Hepatocyte (in vitro differentiated cells): Measurements from ENCODE around the gene DLX1. TPM values are rescaled to one million over a fixed set of nuclear protein-coding genes. Genes with fewer than 3 reads are reported as not detected.
"Not testable (repeated sequence)": the region's sequence is repeated elsewhere in the genome, so short reads cannot be mapped to it uniquely, and the experiment has no call there.

Source experiments
- DNase-seq: peaks from one replicate; pipeline ENCODE4 v3.0.0-alpha.2; 2016; ENCODE audit warnings: low spot score
- H2AFZ ChIP-seq: fragments of 200-600 bp; sonication (generic); 2 replicates; pipeline ENCODE4 v1.6.0; 2016; ENCODE audit warnings: antibody characterized with exemption, mild to moderate bottlenecking
- H3K27ac ChIP-seq: fragments of 200-600 bp; sonication (generic); 2 replicates; pipeline ENCODE4 v1.5.1; 2016; ENCODE audit warnings: mild to moderate bottlenecking
- H3K27me3 ChIP-seq: fragments of 200-600 bp; sonication (generic); 2 replicates; pipeline ENCODE4 v1.6.1; 2016
- H3K36me3 ChIP-seq: fragments of 200-600 bp; sonication (generic); replicated peaks from 2 replicates; pipeline ENCODE4 v1.5.1; 2016; ENCODE audit warnings: low read depth; ENCODE audit not compliant: insufficient read depth
- H3K4me1 ChIP-seq: fragments of 200-600 bp; sonication (generic); 2 replicates; pipeline ENCODE4 v1.5.1; 2016; ENCODE audit warnings: mild to moderate bottlenecking, moderate library complexity; ENCODE audit not compliant: insufficient read depth
- H3K4me2 ChIP-seq: fragments of 200-600 bp; sonication (generic); 2 replicates; pipeline ENCODE4 v1.6.0; 2016
- H3K4me3 ChIP-seq: fragments of 200-600 bp; sonication (generic); 2 replicates; pipeline ENCODE4 v1.5.1; 2016; ENCODE audit warnings: mild to moderate bottlenecking
- H3K79me2 ChIP-seq: fragments of 200-600 bp; sonication (generic); 2 replicates; pipeline ENCODE4 v1.6.0; 2017; ENCODE audit warnings: mild to moderate bottlenecking
- H3K9me2 ChIP-seq: fragments of 200-600 bp; sonication (generic); replicated peaks from 2 replicates; pipeline ENCODE4 v1.6.0; 2017; ENCODE audit warnings: mild to moderate bottlenecking; ENCODE audit not compliant: insufficient read depth
- H3K9me3 ChIP-seq: fragments of 200-600 bp; sonication (generic); 2 replicates; pipeline ENCODE4 v1.5.1; 2016; ENCODE audit warnings: low read depth, mild to moderate bottlenecking
- H4K20me1 ChIP-seq: fragments of 200-600 bp; sonication (generic); 2 replicates; pipeline ENCODE4 v1.6.0; 2016; ENCODE audit warnings: mild to moderate bottlenecking; ENCODE audit not compliant: insufficient read depth, poor library complexity, severe bottlenecking
- EZH2 ChIP-seq: fragments of 200-600 bp; sonication (generic); IDR thresholded peaks from 2 replicates; pipeline ENCODE4 v1.6.1; 2016; ENCODE audit warnings: antibody characterized with exemption, mild to moderate bottlenecking, borderline replicate concordance
- EZH2phosphoT487 ChIP-seq: fragments of 200-600 bp; sonication (generic); IDR thresholded peaks from one replicate; pipeline ENCODE4 v1.6.1; 2018; ENCODE audit warnings: antibody characterized with exemption, mild to moderate bottlenecking, low read depth, moderate library complexity; ENCODE audit not compliant: unreplicated experiment, severe bottlenecking
- WGBS: methylation state at CpG from one replicate; pipeline ENCODE4 v1.1.6; 2016; ENCODE audit warnings: low lambda C conversion rate; ENCODE audit errors: missing lambda C conversion rate; 5-methylcytosine and 5-hydroxymethylcytosine counted together
- polyA plus RNA-seq: library from polyadenylated mRNA; unstranded; fragments of >200 nt; fragmentation: Nextera tagmentation; extraction: Ambion mirVana; gene quantifications from 2 replicates; pipeline ENCODE4 v1.2.1, GENCODE V29; 2016
- total RNA-seq: library from RNA; depleted of rRNA; stranded (reverse); fragments of >200 nt; gene quantifications from 2 replicates; pipeline ENCODE4 v1.2.3, GENCODE V29; 2014
- TF ChIP-seq, protein P1 (sequence below): fragments of 200-600 bp; sonication (generic); IDR thresholded peaks from 2 replicates; pipeline ENCODE4 v1.5.1; 2016; ENCODE audit warnings: antibody characterized with exemption, mild to moderate bottlenecking; ENCODE audit not compliant: poor library complexity

Gene DLX1
- total and polyA plus RNA-seq, 2 experiments from 2014 or later, result not detected

GRCh38 chr2:172135446-172135845, 50.1 kb downstream of the DLX1 start:
- Histone ChIP-seq H3K9me3 (no peaks in the 10 kb centered on the region), H3K36me3 (no peaks in the 10 kb centered on the region), H3K4me1 (no peaks in the 10 kb centered on the region), H3K79me2 (no peaks in the 10 kb centered on the region), H4K20me1 (no peaks in the 10 kb centered on the region), H3K4me2 (no peak overlapping the region), H3K27me3 (no peaks in the 10 kb centered on the region), H3K4me3 (no peak overlapping the region), H3K27ac (no peak overlapping the region), H3K9me2 (no peaks in the 10 kb centered on the region), H2AFZ (no peak overlapping the region)
- DNase-seq, result no peak
- TF ChIP-seq EZH2phosphoT487, result no peak
- TF ChIP-seq, protein P1, sequence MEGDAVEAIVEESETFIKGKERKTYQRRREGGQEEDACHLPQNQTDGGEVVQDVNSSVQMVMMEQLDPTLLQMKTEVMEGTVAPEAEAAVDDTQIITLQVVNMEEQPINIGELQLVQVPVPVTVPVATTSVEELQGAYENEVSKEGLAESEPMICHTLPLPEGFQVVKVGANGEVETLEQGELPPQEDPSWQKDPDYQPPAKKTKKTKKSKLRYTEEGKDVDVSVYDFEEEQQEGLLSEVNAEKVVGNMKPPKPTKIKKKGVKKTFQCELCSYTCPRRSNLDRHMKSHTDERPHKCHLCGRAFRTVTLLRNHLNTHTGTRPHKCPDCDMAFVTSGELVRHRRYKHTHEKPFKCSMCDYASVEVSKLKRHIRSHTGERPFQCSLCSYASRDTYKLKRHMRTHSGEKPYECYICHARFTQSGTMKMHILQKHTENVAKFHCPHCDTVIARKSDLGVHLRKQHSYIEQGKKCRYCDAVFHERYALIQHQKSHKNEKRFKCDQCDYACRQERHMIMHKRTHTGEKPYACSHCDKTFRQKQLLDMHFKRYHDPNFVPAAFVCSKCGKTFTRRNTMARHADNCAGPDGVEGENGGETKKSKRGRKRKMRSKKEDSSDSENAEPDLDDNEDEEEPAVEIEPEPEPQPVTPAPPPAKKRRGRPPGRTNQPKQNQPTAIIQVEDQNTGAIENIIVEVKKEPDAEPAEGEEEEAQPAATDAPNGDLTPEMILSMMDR, result no peak
- TF ChIP-seq EZH2, result no peak
- 97% methylated on average over 4 of the region's 4 CpGs for WGBS

DNA sequence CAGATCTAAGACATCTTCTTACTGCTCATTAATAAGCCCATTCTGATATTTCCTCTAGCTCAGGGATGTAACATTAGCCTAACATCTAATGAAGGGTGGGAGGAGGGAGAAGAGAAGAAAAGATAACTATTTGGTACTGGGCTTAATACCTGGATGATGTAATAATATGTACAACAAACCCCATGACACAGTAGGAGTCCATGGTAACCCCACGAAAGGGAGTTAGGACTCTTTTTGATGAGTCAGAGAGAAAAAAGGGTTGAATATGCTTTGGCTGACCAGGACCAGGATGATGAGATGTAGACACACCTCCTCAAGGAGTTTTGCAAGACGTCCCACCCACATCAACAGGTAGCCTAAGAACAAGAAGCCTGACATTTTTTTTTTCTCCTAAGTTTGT, 51.8 kb downstream of the DLX1 start:
- Histone ChIP-seq H3K9me2 (no peaks in the 10 kb centered on the region), H3K4me1 (no peaks in the 10 kb centered on the region), H3K27me3 (no peaks in the 10 kb centered on the region), H3K36me3 (no peaks in the 10 kb centered on the region), H3K27ac (no peak overlapping the region), H3K79me2 (no peaks in the 10 kb centered on the region), H2AFZ (no peak overlapping the region), H3K9me3 (no peaks in the 10 kb centered on the region), H4K20me1 (no peaks in the 10 kb centered on the region), H3K4me3 (no peak overlapping the region), H3K4me2 (no peak overlapping the region)
- TF ChIP-seq, protein P1, result no peak
- TF ChIP-seq EZH2, result no peak
- no peak for TF ChIP-seq EZH2phosphoT487
- no peak for DNase-seq
- WGBS, result 76% methylated on average over 2 of the region's 2 CpGs

GRCh38 chr2:172137943-172138342, 52.6 kb downstream of the DLX1 start:
- Histone ChIP-seq H3K27ac (no peak overlapping the region), H3K4me2 (no peak overlapping the region), H3K4me3 (no peak overlapping the region), H3K79me2 (no peaks in the 10 kb centered on the region), H3K36me3 (no peaks in the 10 kb centered on the region), H3K9me2 (no peaks in the 10 kb centered on the region), H3K9me3 (no peaks in the 10 kb centered on the region), H3K4me1 (no peaks in the 10 kb centered on the region), H2AFZ (no peak overlapping the region), H4K20me1 (no peaks in the 10 kb centered on the region), H3K27me3 (no peaks in the 10 kb centered on the region)
- 93% methylated on average over 2 of the region's 2 CpGs for WGBS
- TF ChIP-seq EZH2phosphoT487 (no peak), EZH2 (no peak)
- TF ChIP-seq, protein P1, result no peak
- DNase-seq, result no peak

DNA sequence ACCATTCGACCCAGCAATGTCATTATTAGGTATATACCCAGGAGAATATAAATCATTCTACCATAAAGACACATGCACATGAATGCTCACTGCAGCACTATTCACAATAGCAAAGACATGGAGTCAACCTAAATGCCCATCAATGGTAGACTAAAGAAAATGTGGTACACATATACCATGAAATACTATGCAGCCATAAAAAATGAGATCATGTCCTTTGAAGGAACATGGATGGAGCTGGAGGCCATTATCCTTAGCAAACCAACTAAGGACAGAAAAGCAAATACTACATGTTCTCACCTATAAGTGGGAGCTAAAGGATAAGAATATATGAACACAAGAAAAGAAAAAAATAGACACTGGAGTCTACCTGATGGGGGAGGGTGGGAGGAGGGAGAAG, 53.4 kb downstream of the DLX1 start:
- H3K36me3 ChIP-seq, H2AFZ ChIP-seq, H3K4me1 ChIP-seq, H3K9me2 ChIP-seq, H3K27ac ChIP-seq, DNase-seq, H3K9me3 ChIP-seq, H3K79me2 ChIP-seq, H4K20me1 ChIP-seq, H3K27me3 ChIP-seq, H3K4me3 ChIP-seq, H3K4me2 ChIP-seq: not testable (repeated sequence)
- 88% methylated on average over 1 of the region's 1 CpG for WGBS

Other genes starting within 250 kb of the DLX1 start
- gene SLC25A12, start 191.3 kb upstream of the DLX1 start, total RNA-seq, result 9.4 and 11.1 TPM in 2 replicates
- 3.8 and 7.1 TPM in 2 replicates for gene SLC25A12, start 191.3 kb upstream of the DLX1 start, polyA plus RNA-seq
- gene HAT1, start 163.0 kb upstream of the DLX1 start, total RNA-seq, result 34.4 and 35.3 TPM in 2 replicates
- 54.3 and 56.7 TPM in 2 replicates for gene HAT1, start 163.0 kb upstream of the DLX1 start, polyA plus RNA-seq
- gene METAP1D, start 85.6 kb upstream of the DLX1 start, total RNA-seq, result 2.8 and 5.7 TPM in 2 replicates
- 6.0 and 9.4 TPM in 2 replicates for gene METAP1D, start 85.6 kb upstream of the DLX1 start, polyA plus RNA-seq
- gene DLX2, start 17.4 kb downstream of the DLX1 start, total RNA-seq, result 0.04 and 0.37 TPM in 2 replicates
- 1.2 and 2.8 TPM in 2 replicates for gene DLX2, start 17.4 kb downstream of the DLX1 start, polyA plus RNA-seq